GM19438 (cell line): Measurements from ENCODE around the gene NRDE2.
"Not testable (repeated sequence)": the region's sequence is repeated elsewhere in the genome, so short reads cannot be mapped to it uniquely, and the experiment has no call there.

Source experiments
- ATAC-seq: cut with Tn5 transposase; IDR thresholded peaks from one replicate; pipeline ENCODE4 v1.9.1; 2021; ENCODE audit warnings: low read depth; ENCODE audit not compliant: unreplicated experiment

The NRDE2 gene

DNA sequence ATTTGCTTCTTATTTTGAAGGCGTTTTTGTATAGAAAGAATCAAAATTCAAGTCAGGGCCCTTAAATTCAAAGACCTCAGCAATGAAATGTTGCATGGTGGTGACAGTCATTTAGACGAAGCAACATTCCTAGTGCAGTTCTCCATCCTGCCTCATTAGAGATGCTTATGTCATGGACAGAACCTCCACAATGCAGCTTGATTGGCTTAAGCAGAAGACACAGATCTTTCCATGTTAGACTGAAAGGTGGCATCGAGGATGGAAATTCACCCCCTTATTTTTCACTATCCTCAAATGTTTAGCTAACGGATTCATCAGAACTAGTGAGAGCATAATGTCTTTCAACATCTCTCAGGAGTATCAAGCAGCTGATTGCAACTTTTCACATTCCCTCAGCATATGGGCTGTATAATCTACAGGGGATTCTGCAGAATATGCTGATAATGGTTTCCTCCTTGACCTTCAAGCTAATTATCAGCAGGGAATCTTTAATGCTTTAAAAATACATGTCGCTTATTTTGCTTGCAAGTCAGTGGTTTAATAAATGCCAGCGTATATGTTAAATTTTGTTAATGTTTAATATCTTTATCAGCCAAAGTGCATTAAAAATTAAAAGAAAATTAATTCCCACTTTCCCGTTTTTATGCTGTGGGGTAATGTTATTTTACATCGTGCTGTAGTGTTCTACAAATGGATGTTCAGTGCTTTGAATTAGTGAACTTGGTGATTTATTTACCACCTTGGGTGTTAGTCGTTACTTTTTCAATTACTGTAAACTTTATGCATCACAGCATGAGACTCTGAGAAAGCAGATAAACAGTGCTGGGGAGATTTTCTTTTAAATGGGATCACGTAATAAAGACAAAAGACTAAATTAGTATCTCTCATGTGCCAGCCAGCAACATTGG lies 12.8 kb upstream of the NRDE2 start:
- ATAC-seq, result no peak

DNA sequence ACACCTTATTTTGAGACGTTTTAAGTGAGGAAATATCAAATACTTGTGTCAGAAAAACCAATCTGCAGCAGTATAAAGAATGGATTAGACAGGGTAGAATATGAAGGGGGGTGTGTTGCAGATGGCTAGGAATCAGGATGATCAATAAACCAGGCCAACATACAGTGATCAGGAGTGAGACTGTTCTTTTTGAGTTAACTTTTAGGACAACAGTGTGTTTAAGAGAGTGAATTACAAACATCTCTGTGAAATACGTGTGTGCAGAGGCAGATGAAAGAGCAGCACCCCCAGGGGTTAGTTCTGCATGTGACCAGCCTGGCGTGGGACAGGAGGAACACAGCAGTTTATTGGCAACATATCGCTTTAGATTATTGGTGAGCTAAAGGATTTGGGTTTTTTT lies 10.6 kb upstream of the NRDE2 start:
- no peak for ATAC-seq

GRCh38 chr14:90341784-90342183 lies 10.0 kb upstream of the NRDE2 start:
- no peak for ATAC-seq

GRCh38 chr14:90341232-90341631 lies 9.5 kb upstream of the NRDE2 start:
- not testable (repeated sequence) for ATAC-seq

- ATAC-seq, result no peak
Measured at GRCh38 chr14:90336985-90337384, 5.2 kb upstream of the NRDE2 start.

- no peak for ATAC-seq
Measured at GRCh38 chr14:90336401-90336800, 4.7 kb upstream of the NRDE2 start.

- no peak for ATAC-seq
Measured at GRCh38 chr14:90332271-90332584, 487 bp upstream of the NRDE2 start.

DNA sequence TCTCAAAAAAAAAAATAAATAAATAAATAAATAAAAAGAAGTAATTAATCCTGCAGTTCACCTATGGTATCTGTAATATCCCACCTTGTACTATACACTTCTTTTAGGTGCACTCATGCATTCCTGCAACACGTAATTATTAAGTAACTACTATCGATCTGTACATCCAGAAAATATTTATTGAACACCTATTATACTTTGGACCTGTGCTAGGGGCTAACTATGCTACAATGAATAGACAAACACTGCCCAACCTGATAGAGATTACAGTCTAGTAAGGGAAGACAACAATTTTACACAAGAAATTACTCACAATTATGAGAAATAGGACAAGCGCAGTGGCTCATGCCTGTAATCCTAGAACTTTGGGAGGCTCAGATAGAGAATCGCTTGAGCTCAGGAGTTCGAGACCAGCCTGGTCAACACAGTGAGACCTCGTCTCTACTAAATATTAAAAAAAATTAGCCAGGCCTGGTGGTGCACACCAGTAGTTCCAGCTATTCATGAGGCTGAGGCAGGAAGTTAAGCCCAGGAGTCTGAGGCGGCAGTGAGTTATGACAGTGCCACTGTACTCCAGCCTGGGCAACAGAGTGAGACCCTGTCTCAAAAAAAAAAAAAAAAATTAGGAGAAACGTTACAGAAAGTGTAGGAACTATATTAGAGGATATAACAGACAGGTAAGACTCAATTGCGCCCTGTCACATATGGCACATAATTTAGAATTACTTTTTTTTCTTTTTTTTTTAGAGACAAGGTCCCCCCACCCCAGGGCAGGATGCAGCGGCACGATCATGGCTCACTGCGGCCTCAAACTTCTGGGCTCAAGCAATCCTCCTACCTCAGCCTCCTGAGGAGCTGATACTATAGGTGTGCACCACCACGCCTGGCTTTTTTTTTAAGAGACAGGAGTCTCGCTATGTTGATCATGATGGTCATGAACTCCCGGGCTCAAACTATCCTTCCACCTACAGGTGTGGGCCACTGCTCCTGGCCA lies 1.2 kb downstream of the NRDE2 start:
- ATAC-seq, result no peak

- ATAC-seq, result no peak
Measured at GRCh38 chr14:90321891-90322290, 9.8 kb downstream of the NRDE2 start.

DNA sequence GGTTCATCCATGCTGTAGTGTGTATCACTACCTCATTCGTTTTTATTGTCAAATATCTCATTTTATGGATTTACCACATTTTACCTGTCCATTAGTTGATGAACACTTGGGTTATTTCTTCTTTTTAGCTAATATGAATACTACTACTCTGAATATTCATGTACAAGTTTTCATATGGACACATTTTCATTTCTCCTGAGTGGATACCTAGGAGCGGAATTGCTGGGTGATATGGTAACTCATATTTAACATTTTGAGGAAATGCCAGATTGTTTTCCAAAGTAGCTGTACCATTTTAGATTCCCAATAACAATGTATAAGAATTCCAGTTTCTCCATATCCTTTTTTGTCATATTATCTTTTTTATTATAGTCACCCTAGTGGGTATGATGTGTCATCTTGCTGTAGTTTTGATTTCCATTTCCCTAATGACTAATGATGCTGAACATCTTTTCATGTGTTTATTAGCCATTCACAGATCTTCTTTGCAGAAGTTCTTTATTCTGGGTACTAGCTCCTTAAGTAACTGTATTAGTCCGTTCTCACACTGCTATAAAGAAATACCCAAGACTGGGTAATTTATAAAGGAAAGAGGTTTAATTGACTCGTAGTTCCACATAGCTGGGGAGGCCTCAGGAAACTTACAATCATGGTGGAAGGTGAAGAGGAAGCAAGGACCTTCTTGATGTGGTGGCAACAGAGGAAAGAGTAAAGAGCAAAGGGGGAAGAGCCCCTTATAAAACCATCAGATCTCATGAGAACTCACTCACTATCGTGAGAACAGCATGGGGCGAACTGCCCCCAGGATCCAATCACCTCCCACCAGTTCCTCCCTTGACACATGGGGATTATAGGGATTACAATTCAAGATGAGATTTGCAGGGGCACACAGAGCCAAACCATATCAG lies 11.9 kb downstream of the NRDE2 start:
- ATAC-seq, result no peak

DNA sequence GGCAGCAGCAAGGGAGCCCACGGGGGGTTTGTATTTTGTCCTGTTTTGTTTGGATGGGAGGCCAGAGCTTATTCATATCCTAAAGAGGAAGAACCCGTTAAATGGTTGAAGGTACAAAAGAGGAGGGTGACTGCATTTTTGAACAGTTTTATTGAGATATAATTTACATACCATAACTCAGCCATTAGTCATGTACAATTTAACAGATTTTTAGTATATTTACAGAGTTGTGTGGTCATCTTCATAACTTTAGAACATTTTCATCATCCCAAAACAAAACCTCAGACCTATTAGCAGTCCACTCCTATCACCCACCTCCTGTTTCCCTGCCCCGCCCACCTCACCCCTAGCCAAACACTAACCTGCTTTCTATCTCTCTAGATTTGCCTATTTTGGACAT lies 12.6 kb downstream of the NRDE2 start:
- ATAC-seq, result no peak

GRCh38 chr14:90318016-90318415 lies 13.7 kb downstream of the NRDE2 start:
- no peak for ATAC-seq

DNA sequence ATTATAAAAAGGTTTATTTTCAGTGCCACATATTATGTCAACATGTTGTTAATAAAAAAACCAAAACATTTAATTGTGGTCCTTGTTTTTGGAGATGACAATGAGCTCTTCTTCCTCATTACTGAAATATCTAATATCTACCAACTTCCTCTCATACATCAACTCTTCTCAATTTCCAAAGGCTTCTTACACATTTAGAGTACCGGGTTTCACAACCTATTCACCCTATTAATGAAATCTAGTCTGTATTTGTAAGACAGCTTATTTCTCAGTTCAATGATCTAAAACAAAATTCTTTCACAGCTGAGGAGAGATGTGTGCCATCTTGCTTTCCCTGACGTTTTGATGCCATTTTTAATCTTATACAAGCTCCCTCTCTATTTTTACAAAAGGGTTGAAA lies 14.5 kb downstream of the NRDE2 start:
- ATAC-seq, result no peak

GRCh38 chr14:90308561-90308960 lies 23.2 kb downstream of the NRDE2 start:
- no peak for ATAC-seq

DNA sequence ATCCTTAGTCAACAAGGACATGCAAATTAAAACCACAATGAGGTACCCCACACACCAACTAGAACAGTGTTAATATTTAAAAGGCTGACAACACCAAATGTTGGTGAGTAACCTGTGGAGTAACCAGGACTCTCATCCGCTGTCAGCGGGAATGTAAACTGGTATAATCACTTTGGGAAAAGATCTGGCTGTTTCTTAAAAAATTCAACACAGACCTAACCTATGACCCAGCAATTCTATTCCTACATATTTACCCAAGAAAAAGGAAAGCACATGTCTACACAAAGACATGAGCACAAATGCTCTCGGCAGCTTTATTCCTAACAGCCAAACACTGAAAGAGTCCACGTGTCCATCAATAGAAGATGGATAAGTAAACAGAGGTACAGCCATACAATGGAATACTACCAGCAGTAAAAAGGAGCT lies 26.6 kb downstream of the NRDE2 start:
- ATAC-seq, result no peak

DNA sequence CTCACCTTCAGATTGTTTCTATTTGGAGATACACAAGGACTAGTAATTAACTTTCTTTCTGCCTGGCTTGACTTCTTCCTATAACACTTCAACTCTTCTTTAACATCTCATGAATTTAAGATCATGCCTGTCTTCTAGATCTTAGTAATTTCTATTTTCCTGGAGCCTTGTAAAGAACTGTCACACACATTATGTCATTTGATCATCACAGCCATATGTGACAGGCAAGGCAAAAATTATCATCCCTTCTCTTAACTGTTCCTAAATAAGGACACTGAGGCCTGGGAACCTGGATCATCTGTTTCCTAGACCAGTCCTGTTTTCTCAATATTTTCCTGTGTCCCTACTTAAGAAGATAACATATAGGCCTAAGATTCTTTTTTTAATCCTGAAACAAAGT lies 27.2 kb downstream of the NRDE2 start:
- no peak for ATAC-seq

GRCh38 chr14:90303473-90303872 lies 28.3 kb downstream of the NRDE2 start:
- ATAC-seq, result no peak

DNA sequence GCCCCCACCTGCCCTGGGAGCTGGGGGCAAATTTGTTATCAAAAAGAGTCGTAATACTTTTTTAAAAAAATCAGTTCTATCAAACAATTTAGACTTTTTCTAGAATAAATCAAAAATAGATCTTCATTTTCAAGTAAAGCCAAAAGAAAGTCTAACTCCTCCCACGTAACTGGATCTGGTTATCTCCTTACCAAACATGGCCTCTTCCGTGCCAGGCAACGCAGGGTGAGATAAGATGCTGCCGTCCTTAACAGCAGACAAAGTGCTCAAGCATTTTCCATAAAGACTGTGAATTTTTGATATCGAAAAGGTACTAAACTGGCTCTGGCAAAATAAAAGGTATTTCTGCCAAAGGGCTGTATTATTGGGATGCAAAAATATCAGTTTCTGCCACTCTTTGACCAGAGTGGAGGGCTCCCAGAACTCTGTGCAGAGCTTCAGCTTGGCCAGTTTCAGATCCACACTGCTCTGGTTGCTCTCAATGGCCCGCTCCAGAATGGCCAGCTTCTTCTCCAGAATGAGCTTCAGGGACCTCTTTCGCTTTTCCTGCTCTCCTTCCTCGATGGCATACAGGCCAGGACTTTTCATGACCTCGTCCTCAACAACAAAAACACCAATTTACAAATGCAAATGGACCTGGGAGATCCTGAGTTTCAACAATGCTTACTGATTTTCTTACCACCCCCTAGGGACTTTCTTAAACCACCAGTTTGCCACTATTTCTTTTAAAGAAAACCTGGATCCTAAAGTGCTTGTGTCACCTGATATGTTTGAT lies 29.0 kb downstream of the NRDE2 start:
- ATAC-seq, result no peak

DNA sequence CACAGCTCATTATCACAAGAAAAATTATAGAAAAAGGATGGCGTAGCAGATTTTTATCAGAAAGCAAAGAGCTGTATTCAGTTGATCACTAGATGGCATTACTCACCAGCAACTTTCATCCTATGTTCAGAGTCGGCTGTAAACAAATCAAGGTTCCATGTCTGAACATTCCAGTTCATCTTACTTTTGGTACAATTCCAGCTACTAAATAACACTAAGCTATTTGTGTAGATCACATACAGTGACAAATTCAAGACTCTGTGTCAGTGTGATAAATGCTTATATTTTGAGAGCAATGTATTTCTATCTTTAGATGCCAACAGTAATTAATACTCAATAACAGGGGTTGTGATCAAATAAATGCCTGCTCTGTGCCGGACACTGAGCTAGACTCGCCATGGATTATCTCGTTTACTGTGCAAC lies 30.1 kb downstream of the NRDE2 start:
- ATAC-seq, result no peak

GRCh38 chr14:90301122-90301521 lies 30.6 kb downstream of the NRDE2 start:
- no peak for ATAC-seq
